ENCODE data around the gene TRMU. TPM values are rescaled to one million over a fixed set of nuclear protein-coding genes. Genes with fewer than 3 reads are reported as not detected.

TRMU gene
- total RNA-seq, 1 donor from 2014 or later = 60.8 TPM

DNA sequence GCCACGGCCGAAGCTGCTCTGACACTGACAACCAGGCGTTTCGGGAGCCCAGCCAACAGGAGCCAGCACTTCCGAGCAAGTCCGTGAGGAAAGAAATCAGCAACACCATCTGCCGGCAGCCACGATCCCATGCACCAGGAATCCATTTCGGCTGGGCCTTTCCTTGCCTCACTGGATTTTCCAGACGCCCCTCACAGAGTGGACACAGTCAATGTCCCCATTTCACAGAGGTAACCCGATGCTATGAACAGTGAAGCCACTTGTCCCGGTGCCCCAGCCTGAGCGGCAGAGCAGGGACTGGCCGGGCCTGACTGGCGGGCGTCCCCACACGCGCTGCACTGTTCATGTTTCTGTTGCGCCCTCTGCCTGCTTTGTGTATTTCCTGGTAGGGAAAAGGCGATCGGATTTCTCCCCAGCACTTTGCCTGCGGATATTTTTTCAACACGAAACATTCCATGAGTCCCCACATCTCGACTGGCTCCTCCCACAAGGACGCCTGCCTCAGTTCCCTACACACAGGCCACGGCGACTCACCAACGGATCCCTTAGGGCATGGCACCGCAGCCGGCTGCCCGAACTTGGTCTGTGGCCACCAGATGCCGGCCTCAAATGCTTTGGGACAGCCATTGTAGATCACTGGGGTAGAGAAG lies 55.3 kb downstream of the TRMU start:
- Mint-ChIP-seq H3K27ac (ENCODE audit: unreplicated experiment) (no peak overlapping the region), H3K4me1 (ENCODE audit: low read depth, unreplicated experiment) (no peaks in the 10 kb centered on the region), H3K36me3 (ENCODE audit: unreplicated experiment) (no peaks in the 10 kb centered on the region), H3K27me3 (ENCODE audit: unreplicated experiment) (peaks cover 5% of the 10 kb centered on the region), H3K4me3 (ENCODE audit: unreplicated experiment) (no peak overlapping the region), H3K9me3 (ENCODE audit: unreplicated experiment) (peaks cover 10% of the 10 kb centered on the region)
- TF ChIP-seq, protein P1, sequence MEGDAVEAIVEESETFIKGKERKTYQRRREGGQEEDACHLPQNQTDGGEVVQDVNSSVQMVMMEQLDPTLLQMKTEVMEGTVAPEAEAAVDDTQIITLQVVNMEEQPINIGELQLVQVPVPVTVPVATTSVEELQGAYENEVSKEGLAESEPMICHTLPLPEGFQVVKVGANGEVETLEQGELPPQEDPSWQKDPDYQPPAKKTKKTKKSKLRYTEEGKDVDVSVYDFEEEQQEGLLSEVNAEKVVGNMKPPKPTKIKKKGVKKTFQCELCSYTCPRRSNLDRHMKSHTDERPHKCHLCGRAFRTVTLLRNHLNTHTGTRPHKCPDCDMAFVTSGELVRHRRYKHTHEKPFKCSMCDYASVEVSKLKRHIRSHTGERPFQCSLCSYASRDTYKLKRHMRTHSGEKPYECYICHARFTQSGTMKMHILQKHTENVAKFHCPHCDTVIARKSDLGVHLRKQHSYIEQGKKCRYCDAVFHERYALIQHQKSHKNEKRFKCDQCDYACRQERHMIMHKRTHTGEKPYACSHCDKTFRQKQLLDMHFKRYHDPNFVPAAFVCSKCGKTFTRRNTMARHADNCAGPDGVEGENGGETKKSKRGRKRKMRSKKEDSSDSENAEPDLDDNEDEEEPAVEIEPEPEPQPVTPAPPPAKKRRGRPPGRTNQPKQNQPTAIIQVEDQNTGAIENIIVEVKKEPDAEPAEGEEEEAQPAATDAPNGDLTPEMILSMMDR (IDR thresholded peaks at IDR 0.05; ENCODE audit: partially characterized antibody, unreplicated experiment) = no peak
- DNase-seq = no peak

DNA sequence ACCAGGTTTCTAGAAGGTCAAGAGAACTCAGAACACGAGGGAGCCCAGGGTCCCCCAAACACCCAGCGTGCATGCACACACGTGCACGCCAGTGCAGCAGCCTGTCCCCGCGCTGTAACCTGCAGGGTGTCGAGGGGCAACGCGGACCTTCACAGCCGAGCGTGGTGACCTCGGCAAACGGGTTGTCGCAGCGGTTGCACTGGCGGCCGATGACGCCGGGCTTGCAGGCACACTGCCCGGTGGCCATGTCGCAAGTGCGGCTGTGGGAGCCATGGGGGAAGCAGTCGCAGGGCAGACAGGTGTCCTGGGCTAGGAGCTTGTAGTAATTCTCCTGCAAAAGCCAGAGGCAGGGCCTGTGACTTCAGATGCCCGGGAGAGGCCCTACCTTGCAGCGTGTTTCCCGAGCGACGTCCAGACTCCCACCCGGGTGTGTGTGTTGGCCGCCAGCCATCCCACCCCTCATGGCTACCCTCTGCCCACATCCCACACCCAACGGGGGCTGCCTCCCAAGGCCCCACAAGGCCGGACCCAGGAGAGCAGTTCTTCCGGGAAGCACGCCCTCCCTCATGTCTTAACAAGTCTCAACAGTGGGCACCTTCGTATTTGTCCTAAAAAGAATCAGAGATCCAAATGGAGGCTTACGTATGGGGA lies 56.1 kb downstream of the TRMU start:
- Mint-ChIP-seq H3K27ac (ENCODE audit: unreplicated experiment) (no peak overlapping the region), H3K4me1 (ENCODE audit: low read depth, unreplicated experiment) (no peaks in the 10 kb centered on the region), H3K9me3 (ENCODE audit: unreplicated experiment) (peaks cover 10% of the 10 kb centered on the region), H3K27me3 (ENCODE audit: unreplicated experiment) (peaks cover 5% of the 10 kb centered on the region), H3K36me3 (ENCODE audit: unreplicated experiment) (no peaks in the 10 kb centered on the region), H3K4me3 (ENCODE audit: unreplicated experiment) (no peak overlapping the region)
- TF ChIP-seq, protein P1 (IDR thresholded peaks at IDR 0.05; ENCODE audit: partially characterized antibody, unreplicated experiment) = no peak
- DNase-seq = no peak

DNA sequence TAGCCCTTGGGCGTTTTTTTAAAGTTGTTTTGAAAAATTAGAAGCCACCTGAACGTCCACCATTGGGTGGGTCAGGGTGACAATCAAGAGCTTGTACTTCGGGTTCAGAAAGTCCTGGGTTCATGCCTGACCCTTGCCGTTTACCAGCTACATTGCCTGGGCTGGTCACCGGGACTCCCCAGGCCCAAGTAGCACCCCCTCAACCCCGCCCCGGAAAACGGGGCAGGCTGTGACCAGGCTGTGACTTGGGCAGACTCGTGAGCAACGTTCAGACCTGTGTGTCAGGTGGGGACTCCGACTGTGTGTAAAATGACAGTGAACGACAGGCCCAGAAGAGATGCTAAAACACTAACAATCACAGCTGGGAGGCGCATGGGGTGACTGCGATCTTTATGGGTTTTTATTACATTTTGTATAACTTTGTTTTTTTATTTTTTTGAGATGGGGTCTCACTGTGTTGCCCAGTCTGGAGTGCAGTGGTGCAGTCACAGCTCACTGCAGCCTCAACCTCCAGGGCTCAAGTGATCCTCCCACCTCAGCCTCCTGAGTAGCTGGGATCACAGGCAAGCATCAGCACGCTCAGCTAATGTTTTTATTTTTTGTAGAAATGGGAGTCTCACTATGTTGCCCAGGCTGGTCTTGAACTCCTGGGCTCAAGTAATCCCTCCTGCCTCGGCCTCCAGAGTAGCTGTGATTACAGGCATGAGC lies 56.8 kb downstream of the TRMU start:
- Mint-ChIP-seq H3K4me1 (ENCODE audit: low read depth, unreplicated experiment) (no peaks in the 10 kb centered on the region), H3K9me3 (ENCODE audit: unreplicated experiment) (peaks cover 10% of the 10 kb centered on the region), H3K27me3 (ENCODE audit: unreplicated experiment) (peaks cover 8% of the 10 kb centered on the region), H3K36me3 (ENCODE audit: unreplicated experiment) (no peaks in the 10 kb centered on the region), H3K4me3 (ENCODE audit: unreplicated experiment) (no peak overlapping the region), H3K27ac (ENCODE audit: unreplicated experiment) (no peak overlapping the region)
- DNase-seq = no peak
- TF ChIP-seq, protein P1 (IDR thresholded peaks at IDR 0.05; ENCODE audit: partially characterized antibody, unreplicated experiment) = no peak

DNA sequence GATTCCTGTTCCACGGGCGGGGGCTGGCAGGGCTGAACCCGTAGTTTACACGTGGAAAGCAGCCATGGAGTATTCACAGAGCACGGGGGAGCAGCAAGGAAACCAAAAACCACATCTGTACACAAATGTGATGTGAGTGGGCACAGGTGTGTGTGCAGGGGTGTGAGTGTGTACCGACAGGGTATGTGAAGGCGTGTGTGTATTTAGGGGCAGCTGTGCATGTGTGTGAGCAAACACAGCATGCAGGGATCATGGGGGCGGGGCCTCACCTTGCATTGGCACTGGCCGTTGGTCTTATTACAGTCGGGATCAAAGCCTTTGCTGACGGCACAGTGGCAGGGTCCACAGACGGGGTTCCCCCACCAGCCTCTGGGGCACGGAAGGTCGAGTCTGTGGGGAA lies 58.4 kb downstream of the TRMU start:
- no peak for DNase-seq
- Mint-ChIP-seq H3K4me1 (ENCODE audit: low read depth, unreplicated experiment) (no peaks in the 10 kb centered on the region), H3K36me3 (ENCODE audit: unreplicated experiment) (no peaks in the 10 kb centered on the region), H3K27me3 (ENCODE audit: unreplicated experiment) (peaks cover 12% of the 10 kb centered on the region), H3K4me3 (ENCODE audit: unreplicated experiment) (no peak overlapping the region), H3K27ac (ENCODE audit: unreplicated experiment) (no peak overlapping the region), H3K9me3 (ENCODE audit: unreplicated experiment) (peaks cover 10% of the 10 kb centered on the region)
- TF ChIP-seq, protein P1 (IDR thresholded peaks at IDR 0.05; ENCODE audit: partially characterized antibody, unreplicated experiment) = no peak

DNA sequence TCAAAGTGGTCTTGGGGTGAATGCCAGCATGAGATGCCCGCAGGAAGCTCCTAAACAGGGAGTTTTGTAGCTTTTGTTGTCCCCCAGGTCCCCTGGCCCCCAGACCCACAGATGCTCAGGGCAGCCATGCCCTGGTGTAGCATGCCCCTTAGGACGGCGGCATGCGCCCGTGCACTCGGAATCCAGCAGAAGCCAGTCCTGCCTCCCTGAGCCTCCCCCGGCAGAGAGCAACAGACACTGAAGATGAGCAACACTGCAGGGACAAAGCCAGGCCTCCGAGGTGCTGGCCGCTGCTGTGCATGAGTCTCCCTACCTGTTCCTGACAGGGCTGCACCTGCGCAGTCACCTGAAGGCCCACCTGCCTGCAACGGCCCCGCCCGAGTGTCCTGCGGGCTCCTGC lies 59.1 kb downstream of the TRMU start:
- no peaks in the 10 kb centered on the region for H3K4me1 Mint-ChIP-seq (ENCODE audit: low read depth, unreplicated experiment)
- no peak overlapping the region for H3K27ac Mint-ChIP-seq (ENCODE audit: unreplicated experiment)
- TF ChIP-seq, protein P1 (IDR thresholded peaks at IDR 0.05; ENCODE audit: partially characterized antibody, unreplicated experiment) = no peak
- no peaks in the 10 kb centered on the region for H3K36me3 Mint-ChIP-seq (ENCODE audit: unreplicated experiment)
- H3K4me3 Mint-ChIP-seq (ENCODE audit: unreplicated experiment) = no peak overlapping the region
- H3K9me3 Mint-ChIP-seq (ENCODE audit: unreplicated experiment) = peaks cover 10% of the 10 kb centered on the region
- peaks cover 12% of the 10 kb centered on the region for H3K27me3 Mint-ChIP-seq (ENCODE audit: unreplicated experiment)
- no peak for DNase-seq

All from glutamatergic neuron (in vitro differentiated cells).